Lower leg skin (tissue), 4 donors: Measurements from ENCODE around the gene TMEM132D. TPM values are rescaled to one million over a fixed set of nuclear protein-coding genes. Genes with fewer than 3 reads are reported as not detected.

Experiments
- DNase-seq, 2 donors: peaks; one replicate each; pipeline ENCODE4 v3.0.0-alpha.2; 2019; ENCODE audit warnings: low spot score in 2 of 2
- H3K4me3 ChIP-seq: fragments of 200-600 bp; sonication (generic); 2 replicates; pipeline ENCODE4 v1.5.1; 2017; ENCODE audit warnings: mild to moderate bottlenecking, low read depth; ENCODE audit not compliant: poor library complexity, severe bottlenecking
- CTCF ChIP-seq, 3 donors: fragments of 450-650 bp; IDR thresholded peaks; one replicate each; pipeline ENCODE4 v1.5.1; 2016; ENCODE audit warnings: antibody characterized with exemption in 3 of 3, mild to moderate bottlenecking in 3 of 3, moderate library complexity in 2 of 3
- POLR2A ChIP-seq, 2 donors: fragments of 450-650 bp; IDR thresholded peaks; one replicate each; pipeline ENCODE4 v1.6.1; 2016 to 2017; ENCODE audit warnings: antibody characterized with exemption in 2 of 2, mild to moderate bottlenecking in 1 of 2, moderate library complexity in 1 of 2
- WGBS, 2 donors: methylation state at CpG; one replicate each; pipeline ENCODE4 v1.1.5; 2018; 5-methylcytosine and 5-hydroxymethylcytosine counted together
- intact Hi-C: fragments of 100-400 bp; cut with DNase I; formaldehyde crosslinking; loops from one replicate; pipeline ENCODE4 v1.15.0; 2023; ENCODE audit warnings: low total_unique reads
- total RNA-seq, 4 donors: library from RNA; depleted of rRNA; stranded (reverse); fragments of >200 nt; gene quantifications; one replicate each; pipeline ENCODE4 v1.1.0, GENCODE V29; 2016

TMEM132D gene
- total RNA-seq, 4 donors from 2014 or later = not detected

- intact Hi-C loops = no loop called here
- H3K4me3 ChIP-seq = no peak overlapping the region
- DNase-seq = no peak
- WGBS, 2 donors = 65 to 71% methylated on average over 2 of the region's 2 CpGs
- TF ChIP-seq CTCF (IDR thresholded peaks at IDR 0.05) = no peak
- no peak for TF ChIP-seq POLR2A (IDR thresholded peaks at IDR 0.05)
These were observed 222.0 kb downstream of the TMEM132D start for GRCh38 chr12:129681830-129682229.

GRCh38 chr12:129681151-129681550, 222.7 kb downstream of the TMEM132D start:
- H3K4me3 ChIP-seq = no peak overlapping the region
- intact Hi-C loops = no loop called here
- WGBS, 2 donors = 85 to 93% methylated on average over 1 of the region's 1 CpG
- DNase-seq = no peak
- TF ChIP-seq CTCF (IDR thresholded peaks at IDR 0.05) (no peak), POLR2A (IDR thresholded peaks at IDR 0.05) (no peak)

GRCh38 chr12:129676411-129676810, 227.4 kb downstream of the TMEM132D start:
- WGBS, 2 donors = 77 to 83% methylated on average over 7 of the region's 7 CpGs
- TF ChIP-seq CTCF (IDR thresholded peaks at IDR 0.05) = no peak
- TF ChIP-seq POLR2A (IDR thresholded peaks at IDR 0.05) = no peak
- intact Hi-C loops = no loop called here

DNA sequence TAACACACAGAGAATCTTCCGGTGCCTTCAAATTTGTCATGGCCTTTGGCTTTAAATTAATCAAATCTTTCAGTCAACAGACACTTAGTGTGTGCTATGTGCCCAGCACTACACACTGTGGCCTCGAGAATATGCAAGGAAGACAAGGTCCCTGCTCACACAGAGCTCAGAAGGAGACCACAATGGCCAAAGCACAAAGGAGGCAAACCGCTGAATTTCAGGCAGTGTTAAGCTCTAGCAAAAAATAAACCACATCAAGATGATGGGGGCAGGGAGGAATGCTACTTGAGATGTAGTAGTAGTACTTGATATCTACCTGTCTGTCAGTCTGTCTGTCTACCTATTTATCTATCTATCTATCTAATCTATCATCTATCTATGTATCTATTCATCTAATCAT, 227.9 kb downstream of the TMEM132D start:
- no peak for DNase-seq
- intact Hi-C loops = no loop called here
- no peak overlapping the region for H3K4me3 ChIP-seq
- TF ChIP-seq CTCF (IDR thresholded peaks at IDR 0.05) (no peak), POLR2A (IDR thresholded peaks at IDR 0.05) (no peak)
- 67 to 79% methylated on average over 3 of the region's 3 CpGs for WGBS, 2 donors

More at GRCh38 chr12:129676411-129676810, 227.4 kb downstream of the TMEM132D start:
- DNase-seq = no peak
- H3K4me3 ChIP-seq = no peak overlapping the region

DNA sequence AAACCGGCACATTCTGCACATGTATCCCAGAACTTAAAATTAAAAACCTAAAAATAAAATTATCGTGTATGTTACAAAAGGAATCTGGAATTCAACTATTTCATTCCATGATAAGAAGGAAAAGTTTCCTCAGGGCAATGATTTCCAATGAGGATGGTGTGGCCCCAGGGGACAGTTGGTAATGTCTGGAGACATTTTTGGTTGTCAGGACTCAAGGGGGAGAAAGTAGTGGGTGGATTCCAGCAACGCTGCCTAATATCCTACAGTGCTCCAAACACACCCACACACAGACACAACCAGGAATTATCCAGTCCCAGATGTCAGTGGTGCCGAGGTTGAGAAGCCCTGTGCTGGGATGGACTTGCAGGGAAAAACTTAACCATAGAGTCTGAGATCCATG, 228.3 kb downstream of the TMEM132D start:
- intact Hi-C loops = no loop called here
- DNase-seq = no peak
- TF ChIP-seq CTCF (IDR thresholded peaks at IDR 0.05) = no peak
- TF ChIP-seq POLR2A (IDR thresholded peaks at IDR 0.05) = no peak
- no peak overlapping the region for H3K4me3 ChIP-seq
- 44 to 56% methylated on average over 4 of the region's 4 CpGs for WGBS, 2 donors

GRCh38 chr12:129673806-129674205, 230.0 kb downstream of the TMEM132D start:
- WGBS, 2 donors = 68 to 71% methylated on average over 5 of the region's 5 CpGs
- intact Hi-C loops = no loop called here
- no peak for DNase-seq
- TF ChIP-seq CTCF (IDR thresholded peaks at IDR 0.05) = no peak
- TF ChIP-seq POLR2A (IDR thresholded peaks at IDR 0.05) = no peak
- no peak overlapping the region for H3K4me3 ChIP-seq
